Testis (tissue), 3 donors: ENCODE data around the gene RHEX. TPM values are rescaled to one million over a fixed set of nuclear protein-coding genes. Genes with fewer than 3 reads are reported as not detected.

ENCODE experiments used
- DNase-seq: peaks from one replicate; pipeline ENCODE4 v3.0.0-alpha.2; 2019
- H3K27ac ChIP-seq, 2 donors: fragments of 200-600 bp; sonication (generic); one replicate each; pipeline ENCODE4 v1.5.1; 2019
- H3K27me3 ChIP-seq: fragments of 200-600 bp; sonication (generic); one replicate; pipeline ENCODE4 v1.5.1; 2019
- H3K36me3 ChIP-seq: fragments of 200-600 bp; sonication (generic); one replicate; pipeline ENCODE4 v1.5.1; 2017; ENCODE audit warnings: low read depth; ENCODE audit errors: missing control alignments
- H3K4me1 ChIP-seq: fragments of 200-600 bp; sonication (generic); one replicate; pipeline ENCODE4 v1.5.1; 2019
- H3K4me3 ChIP-seq, 2 donors: fragments of 200-600 bp; sonication (generic); one replicate each; pipeline ENCODE4 v1.5.1; 2017 to 2019
- H3K9me3 ChIP-seq: fragments of 200-600 bp; sonication (generic); one replicate; pipeline ENCODE4 v1.5.1; 2017
- POLR2A ChIP-seq: fragments of 450-650 bp; IDR thresholded peaks from one replicate; pipeline ENCODE4 v1.6.1; 2017; ENCODE audit warnings: antibody characterized with exemption, mild to moderate bottlenecking, moderate library complexity
- WGBS, 2 donors: methylation state at CpG; one replicate each; pipeline ENCODE4 v1.1.5; 2018; 5-methylcytosine and 5-hydroxymethylcytosine counted together
- intact Hi-C: fragments of 100-400 bp; cut with DNase I; formaldehyde crosslinking; loops from one replicate; pipeline ENCODE4 v1.15.1; 2023; ENCODE audit warnings: low total_unique reads
- polyA plus RNA-seq: library from polyadenylated mRNA; stranded (reverse); fragments of 350-450 nt; fragmentation: Illumina TruSeq; extraction: RNeasy Lipid Tissue Mini Kit (QIAGEN cat#74804); gene quantifications from one replicate; pipeline ENCODE4 v1.2.3, GENCODE V29; 2014; ENCODE audit warnings: low read depth, low replicate concordance; ENCODE audit not compliant: insufficient read depth
- total RNA-seq, 2 donors: library from RNA; depleted of rRNA; stranded (reverse); fragments of >200 nt; gene quantifications; one replicate each; pipeline ENCODE4 v1.2.3, GENCODE V29; 2016
- TF ChIP-seq, protein P1 (sequence below), 3 experiments: fragments of 450-650 bp in 2 of 3; fragments of 200-600 bp in 1 of 3; sonication (generic) in 1 of 3; IDR thresholded peaks; one replicate each; pipeline ENCODE4 v1.5.1; 2016 to 2019; ENCODE audit warnings: antibody characterized with exemption in 3 of 3, mild to moderate bottlenecking in 2 of 3, moderate library complexity in 1 of 3

RHEX gene
- total and polyA plus RNA-seq, 3 donors from 2014 or later: 2.4 to 3.0 (median 2.9) TPM

DNA sequence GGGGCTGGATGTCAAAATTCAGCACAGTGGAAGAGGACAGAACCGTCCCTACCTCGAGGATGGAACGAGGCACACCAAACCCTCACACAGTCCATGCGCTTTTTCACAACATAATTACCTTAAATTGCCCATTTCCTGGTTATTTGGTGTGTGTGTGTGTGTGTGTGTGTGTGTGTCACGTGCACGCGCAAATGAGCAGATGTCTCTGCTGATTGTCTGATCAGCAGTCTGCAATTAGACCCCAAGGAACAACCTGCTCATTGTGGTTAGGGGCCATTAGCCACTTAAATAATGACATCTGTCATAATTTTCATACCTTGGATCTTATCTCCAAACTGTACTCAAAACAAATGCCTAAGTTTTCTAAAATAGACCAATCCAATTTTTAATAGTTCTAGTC lies 41.1 kb downstream of the RHEX start:
- no peak for TF ChIP-seq POLR2A
- TF ChIP-seq, protein P1, sequence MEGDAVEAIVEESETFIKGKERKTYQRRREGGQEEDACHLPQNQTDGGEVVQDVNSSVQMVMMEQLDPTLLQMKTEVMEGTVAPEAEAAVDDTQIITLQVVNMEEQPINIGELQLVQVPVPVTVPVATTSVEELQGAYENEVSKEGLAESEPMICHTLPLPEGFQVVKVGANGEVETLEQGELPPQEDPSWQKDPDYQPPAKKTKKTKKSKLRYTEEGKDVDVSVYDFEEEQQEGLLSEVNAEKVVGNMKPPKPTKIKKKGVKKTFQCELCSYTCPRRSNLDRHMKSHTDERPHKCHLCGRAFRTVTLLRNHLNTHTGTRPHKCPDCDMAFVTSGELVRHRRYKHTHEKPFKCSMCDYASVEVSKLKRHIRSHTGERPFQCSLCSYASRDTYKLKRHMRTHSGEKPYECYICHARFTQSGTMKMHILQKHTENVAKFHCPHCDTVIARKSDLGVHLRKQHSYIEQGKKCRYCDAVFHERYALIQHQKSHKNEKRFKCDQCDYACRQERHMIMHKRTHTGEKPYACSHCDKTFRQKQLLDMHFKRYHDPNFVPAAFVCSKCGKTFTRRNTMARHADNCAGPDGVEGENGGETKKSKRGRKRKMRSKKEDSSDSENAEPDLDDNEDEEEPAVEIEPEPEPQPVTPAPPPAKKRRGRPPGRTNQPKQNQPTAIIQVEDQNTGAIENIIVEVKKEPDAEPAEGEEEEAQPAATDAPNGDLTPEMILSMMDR (IDR thresholded peaks at IDR 0.05): no peak
- intact Hi-C loops: no loop called here
- H3K36me3 ChIP-seq: no peaks in the 10 kb centered on the region
- H3K4me1 ChIP-seq: no peaks in the 10 kb centered on the region
- no peaks in the 10 kb centered on the region for H3K9me3 ChIP-seq
- 77 to 82% methylated on average over 6 to 7 of the region's 7 CpGs for WGBS, 2 donors
- H3K4me3 ChIP-seq: no peak overlapping the region
- H3K27me3 ChIP-seq: no peaks in the 10 kb centered on the region
- no peak for DNase-seq
- no peak overlapping the region for H3K27ac ChIP-seq

GRCh38 chr1:206097381-206097780 lies 44.4 kb downstream of the RHEX start:
- 76 to 85% methylated on average over 3 of the region's 3 CpGs for WGBS, 2 donors
- no peaks in the 10 kb centered on the region for H3K9me3 ChIP-seq
- no peaks in the 10 kb centered on the region for H3K27me3 ChIP-seq
- no peaks in the 10 kb centered on the region for H3K4me1 ChIP-seq
- no peak for TF ChIP-seq POLR2A
- TF ChIP-seq, protein P1 (IDR thresholded peaks at IDR 0.05): no peak
- no peak overlapping the region for H3K4me3 ChIP-seq
- H3K36me3 ChIP-seq: no peaks in the 10 kb centered on the region
- no peak overlapping the region for H3K27ac ChIP-seq
- intact Hi-C loops: no loop called here
- DNase-seq: no peak

- no peak overlapping the region for H3K4me3 ChIP-seq
- H3K4me1 ChIP-seq: no peaks in the 10 kb centered on the region
- H3K9me3 ChIP-seq: no peaks in the 10 kb centered on the region
- WGBS, 2 donors: 89 to 94% methylated on average over 9 of the region's 9 CpGs
- DNase-seq: no peak
- TF ChIP-seq, protein P1 (IDR thresholded peaks at IDR 0.05): no peak
- no peak for TF ChIP-seq POLR2A
- H3K27ac ChIP-seq: no peak overlapping the region
- H3K36me3 ChIP-seq: no peaks in the 10 kb centered on the region
- no peaks in the 10 kb centered on the region for H3K27me3 ChIP-seq
- intact Hi-C loops: no loop called here
These were observed 45.4 kb downstream of the RHEX start for GRCh38 chr1:206098242-206098919.

DNA sequence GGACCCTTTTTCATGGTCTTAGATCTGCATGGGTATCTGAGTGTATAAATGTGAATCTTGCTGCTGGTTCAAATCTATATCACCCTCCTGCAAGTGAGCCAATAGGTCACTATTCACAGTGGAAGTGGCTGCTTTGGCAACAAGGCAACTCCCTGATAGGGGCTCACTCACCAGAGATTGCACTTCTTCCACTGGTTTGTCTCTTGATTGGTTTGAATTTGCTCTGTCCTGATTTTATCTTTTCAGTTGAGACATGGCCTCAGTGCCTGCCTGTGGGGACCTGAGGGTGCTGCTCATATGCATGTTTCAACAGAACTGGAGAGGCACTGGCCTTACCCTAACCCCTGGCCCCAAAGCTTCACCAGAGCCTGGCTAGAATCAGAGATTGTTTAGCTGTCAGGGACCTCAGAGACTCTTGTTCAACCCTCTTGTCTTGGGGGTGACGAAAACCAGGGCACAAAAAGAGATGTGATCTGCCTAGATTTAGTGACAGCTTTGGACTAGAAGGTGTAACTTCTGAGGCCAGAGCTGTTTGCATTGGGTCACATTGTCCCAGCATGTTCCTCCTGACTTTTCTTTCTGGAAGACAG lies 47.3 kb downstream of the RHEX start:
- 84 to 85% methylated on average over 1 of the region's 1 CpG for WGBS, 2 donors
- no peak for DNase-seq
- Histone ChIP-seq H3K27me3 (no peaks in the 10 kb centered on the region), H3K36me3 (no peaks in the 10 kb centered on the region), H3K9me3 (no peaks in the 10 kb centered on the region), H3K27ac (no peak overlapping the region), H3K4me3 (no peak overlapping the region), H3K4me1 (no peaks in the 10 kb centered on the region)
- TF ChIP-seq, protein P1 (IDR thresholded peaks at IDR 0.05): no peak
- TF ChIP-seq POLR2A: no peak
- intact Hi-C loops: loop anchor here (10.0 kb wide), 1 partner anchor 116 kb away; no protein-coding TSS in a partner anchor
